Psoas muscle (tissue), 8 donors: ENCODE data around the gene IGF1R. TPM values are rescaled to one million over a fixed set of nuclear protein-coding genes. Genes with fewer than 3 reads are reported as not detected.

Source experiments
- ATAC-seq, 4 donors: fragments of 200-7000 bp; cut with Tn5 transposase; one replicate each; pipeline ENCODE4 v1.9.1; 2020; ENCODE audit warnings: moderate library complexity in 3 of 4, mild to moderate bottlenecking in 2 of 4
- DNase-seq, 2 donors: peaks; one replicate each; pipeline ENCODE4 v3.0.0-alpha.2; 2020
- H3K27ac ChIP-seq: fragments of 200-600 bp; one replicate; pipeline ENCODE4 v1.8.0; 2022
- H3K27me3 ChIP-seq, 3 donors: fragments of 200-600 bp in 1 of 3; one replicate each; pipeline versions ENCODE4 v1.6.1 to v1.8.0; 2013 to 2022; ENCODE audit warnings: low read length in 2 of 3, mild to moderate bottlenecking in 2 of 3, moderate library complexity in 1 of 3; ENCODE audit not compliant: insufficient read depth in 3 of 3
- H3K36me3 ChIP-seq, 2 donors: fragments of 200-600 bp in 1 of 2; one replicate each; pipeline versions ENCODE4 v1.6.1 to v1.8.0; 2013 to 2022; ENCODE audit warnings: low read depth in 1 of 2, mild to moderate bottlenecking in 1 of 2, moderate library complexity in 1 of 2; ENCODE audit not compliant: insufficient read depth in 1 of 2
- H3K4me1 ChIP-seq: fragments of 200-600 bp; one replicate; pipeline ENCODE4 v1.8.0; 2022
- H3K4me3 ChIP-seq: fragments of 200-600 bp; one replicate; pipeline ENCODE4 v1.8.0; 2022; ENCODE audit warnings: mild to moderate bottlenecking
- H3K9me3 ChIP-seq: fragments of 200-600 bp; one replicate; pipeline ENCODE4 v1.8.0; 2022
- WGBS, 3 donors: extraction: QIAGEN DNeasy Blood & Tissue Kit; methylation state at CpG; one replicate each; pipeline versions ENCODE4 v1.1.6 to v1.1.7; 2013; 5-methylcytosine and 5-hydroxymethylcytosine counted together
- intact Hi-C, 2 donors: fragments of 100-400 bp; cut with DNase I; formaldehyde crosslinking; loops; one replicate each; pipeline versions ENCODE4 v1.11.0 to v1.14.2; 2022
- polyA plus RNA-seq, 3 donors: library from polyadenylated mRNA; stranded (reverse); fragments of 200-250 nt; gene quantifications; one replicate each; pipeline ENCODE4 v1.2.3, GENCODE V29; 2013
- total RNA-seq, 4 donors: library from RNA; stranded (reverse); fragmentation: NEBNext Ultra II Directional in 2 of 4; extraction: Animal tissue kit (Norgen Biotek cat#: 25700) in 2 of 4; gene quantifications; one replicate each; pipeline versions ENCODE4 v1.2.1 to v1.2.4, GENCODE V29; 2021 to 2023
- TF ChIP-seq, protein P1 (sequence below): fragments of 200-600 bp; IDR thresholded peaks from one replicate; pipeline ENCODE4 v1.8.0; 2022; ENCODE audit warnings: antibody characterized with exemption
- donor health status: healthy with polysubstance abuse.
- donor health status: DM: no; HTN: no; CAD: no; lungs with moderate emphysema.
- donor health status: Bipolar disorder and iron deficiency.
- donor health status: healthy.
- donor health status: DM: yes; HTN: yes; CAD: no.
- donor health status: DM: no; HTN: no; CAD: no.
- donor health status: DM: no; HTN: no; CAD: no.
- donor health status: DM: yes; HTN: yes; CAD: no.

IGF1R gene
- total and polyA plus RNA-seq, 7 donors, result 2.1 to 20.4 (median 12.0) TPM

DNA sequence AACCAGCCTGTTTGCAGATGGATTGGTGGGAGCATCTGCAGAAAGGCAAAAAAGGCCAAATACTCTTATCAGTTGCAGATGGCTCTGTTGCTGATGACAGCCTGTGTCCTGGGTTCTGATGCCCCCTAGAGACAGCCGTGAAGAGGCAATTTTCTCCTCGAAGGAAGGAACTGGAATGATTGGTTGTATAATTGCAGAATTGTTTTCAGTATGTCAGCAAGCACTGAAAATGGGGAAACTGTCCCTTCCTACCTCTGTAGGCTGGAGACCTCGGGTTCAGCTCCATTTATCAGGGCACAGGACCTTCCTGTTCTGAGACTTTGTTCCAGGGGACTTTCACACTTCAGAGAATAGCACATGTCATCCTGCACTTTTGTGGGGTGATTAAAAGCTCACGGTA, 256.2 kb downstream of the IGF1R start:
- Histone ChIP-seq H3K36me3 (peaks cover 0 to 11% of the 10 kb centered on the region in 2 donors), H3K9me3 (no peaks in the 10 kb centered on the region), H3K27me3 (no peaks in the 10 kb centered on the region), H3K27ac (no peak overlapping the region), H3K4me3 (no peak overlapping the region), H3K4me1 (peaks cover 11% of the 10 kb centered on the region)
- ATAC-seq (peak in 3 of 4 donors; percentile 41 to 64 (median 58)), DNase-seq (no peak)
- WGBS, 3 donors, result 33 to 45% (median 34%) methylated on average over 4 of the region's 4 CpGs
- TF ChIP-seq, protein P1, sequence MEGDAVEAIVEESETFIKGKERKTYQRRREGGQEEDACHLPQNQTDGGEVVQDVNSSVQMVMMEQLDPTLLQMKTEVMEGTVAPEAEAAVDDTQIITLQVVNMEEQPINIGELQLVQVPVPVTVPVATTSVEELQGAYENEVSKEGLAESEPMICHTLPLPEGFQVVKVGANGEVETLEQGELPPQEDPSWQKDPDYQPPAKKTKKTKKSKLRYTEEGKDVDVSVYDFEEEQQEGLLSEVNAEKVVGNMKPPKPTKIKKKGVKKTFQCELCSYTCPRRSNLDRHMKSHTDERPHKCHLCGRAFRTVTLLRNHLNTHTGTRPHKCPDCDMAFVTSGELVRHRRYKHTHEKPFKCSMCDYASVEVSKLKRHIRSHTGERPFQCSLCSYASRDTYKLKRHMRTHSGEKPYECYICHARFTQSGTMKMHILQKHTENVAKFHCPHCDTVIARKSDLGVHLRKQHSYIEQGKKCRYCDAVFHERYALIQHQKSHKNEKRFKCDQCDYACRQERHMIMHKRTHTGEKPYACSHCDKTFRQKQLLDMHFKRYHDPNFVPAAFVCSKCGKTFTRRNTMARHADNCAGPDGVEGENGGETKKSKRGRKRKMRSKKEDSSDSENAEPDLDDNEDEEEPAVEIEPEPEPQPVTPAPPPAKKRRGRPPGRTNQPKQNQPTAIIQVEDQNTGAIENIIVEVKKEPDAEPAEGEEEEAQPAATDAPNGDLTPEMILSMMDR, result peak; percentile 46
- intact Hi-C loops, result loop anchor here in 1 of 2 donors (10.0 kb wide), 1 partner anchor 460 kb away; no protein-coding TSS in a partner anchor

DNA sequence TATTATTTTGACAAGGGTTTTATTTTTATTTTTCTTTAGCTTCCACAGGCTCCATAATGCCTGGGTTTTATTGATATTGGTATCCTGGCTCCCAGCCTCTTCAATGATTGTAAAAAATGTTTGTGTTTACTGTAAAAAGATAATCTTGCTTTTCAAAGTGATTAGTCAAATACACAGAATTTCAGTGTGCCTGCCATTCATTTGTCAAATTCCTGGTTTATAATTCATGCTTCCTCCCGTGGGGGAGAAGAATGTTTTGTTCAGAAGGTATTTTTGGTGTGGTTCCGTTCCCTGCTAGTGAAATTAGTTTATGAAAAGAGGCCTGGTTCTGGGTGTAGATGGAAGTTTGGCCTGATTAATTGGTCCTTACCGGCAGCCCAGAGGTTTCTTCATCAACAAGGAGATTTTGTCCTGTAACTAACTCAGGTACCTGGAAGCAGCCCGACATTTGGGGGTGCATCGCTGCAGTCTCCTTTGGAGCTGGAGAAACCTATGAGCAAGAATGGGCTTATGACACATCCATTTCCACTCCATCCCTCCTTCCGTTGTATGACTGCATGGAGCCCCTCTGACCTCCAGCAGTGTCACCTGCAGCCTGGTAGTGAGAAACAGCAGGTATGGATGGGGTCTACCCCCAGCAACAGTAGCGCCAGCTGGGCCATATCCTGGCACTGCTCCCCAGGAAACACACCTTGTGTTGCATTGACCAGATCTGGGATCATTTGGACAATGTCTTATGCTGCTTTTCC, 257.8 kb downstream of the IGF1R start:
- intact Hi-C loops, result loop anchor here in 1 of 2 donors (10.0 kb wide), 1 partner anchor 461 kb away; no protein-coding TSS in a partner anchor
- Histone ChIP-seq H3K4me3 (no peak overlapping the region), H3K4me1 (peaks cover 11% of the 10 kb centered on the region), H3K9me3 (no peaks in the 10 kb centered on the region), H3K27me3 (no peaks in the 10 kb centered on the region), H3K36me3 (peaks cover 0 to 25% of the 10 kb centered on the region in 2 donors), H3K27ac (no peak overlapping the region)
- 81 to 85% (median 82%) methylated on average over 7 of the region's 7 CpGs for WGBS, 3 donors
- no peak for ATAC-seq
- TF ChIP-seq, protein P1, result no peak
- DNase-seq, result no peak

GRCh38 chr15:98906712-98907083, 258.4 kb downstream of the IGF1R start:
- TF ChIP-seq, protein P1, result no peak
- DNase-seq, result peak in 1 of 2 donors; percentile 32

GRCh38 chr15:98907927-98908471, 259.7 kb downstream of the IGF1R start:
- intact Hi-C loops, result loop anchor here in 1 of 2 donors (10.0 kb wide), 1 partner anchor 463 kb away; no protein-coding TSS in a partner anchor
- H3K27me3 ChIP-seq, result no peaks in the 10 kb centered on the region
- DNase-seq (no peak), ATAC-seq (no peak)
- TF ChIP-seq, protein P1, result no peak
- H3K4me1 ChIP-seq, result peaks cover 11% of the 10 kb centered on the region
- 85 to 88% (median 86%) methylated on average over 4 of the region's 4 CpGs for WGBS, 3 donors
- H3K9me3 ChIP-seq, result no peaks in the 10 kb centered on the region
- no peak overlapping the region for H3K4me3 ChIP-seq
- H3K36me3 ChIP-seq, result peaks cover 0 to 44% of the 10 kb centered on the region in 2 donors
- no peak overlapping the region for H3K27ac ChIP-seq

More at GRCh38 chr15:98906712-98907083, 258.4 kb downstream of the IGF1R start:
- Histone ChIP-seq H3K36me3 (peaks cover 0 to 31% of the 10 kb centered on the region in 2 donors), H3K27me3 (no peaks in the 10 kb centered on the region), H3K4me3 (no peak overlapping the region), H3K9me3 (no peaks in the 10 kb centered on the region), H3K4me1 (peaks cover 11% of the 10 kb centered on the region), H3K27ac (no peak overlapping the region)
- 50 to 64% (median 54%) methylated on average over 6 of the region's 6 CpGs for WGBS, 3 donors
- ATAC-seq, result peak in 3 of 4 donors; percentile 27 to 44 (median 32)
- intact Hi-C loops, result loop anchor here in 1 of 2 donors (10.0 kb wide), 1 partner anchor 462 kb away; no protein-coding TSS in a partner anchor
